Measurements from ENCODE around the gene LRRC28.

The LRRC28 gene

GRCh38 chr15:99413955-99414754 lies 162.9 kb downstream of the LRRC28 start:
- in situ Hi-C loops (cut with HindIII; ENCODE audit: low sequenced_read_pairs) = no loop called here

GRCh38 chr15:99414755-99415731 lies 163.8 kb downstream of the LRRC28 start:
- in situ Hi-C loops (cut with HindIII; ENCODE audit: low sequenced_read_pairs) = no loop called here

- in situ Hi-C loops (cut with HindIII; ENCODE audit: low sequenced_read_pairs) = no loop called here
Observed at GRCh38 chr15:99416191-99417188, 165.2 kb downstream of the LRRC28 start.

GRCh38 chr15:99421172-99421656 lies 169.9 kb downstream of the LRRC28 start:
- in situ Hi-C loops (cut with HindIII; ENCODE audit: low sequenced_read_pairs) = no loop called here

- in situ Hi-C loops (cut with HindIII; ENCODE audit: low sequenced_read_pairs) = no loop called here
Observed at GRCh38 chr15:99421758-99422157, 170.5 kb downstream of the LRRC28 start.

- in situ Hi-C loops (cut with HindIII; ENCODE audit: low sequenced_read_pairs) = no loop called here
Observed at GRCh38 chr15:99423186-99424130, 172.2 kb downstream of the LRRC28 start.

- in situ Hi-C loops (cut with HindIII; ENCODE audit: low sequenced_read_pairs) = no loop called here
Observed at GRCh38 chr15:99424131-99424571, 172.9 kb downstream of the LRRC28 start.

GRCh38 chr15:99424978-99425656 lies 173.8 kb downstream of the LRRC28 start:
- in situ Hi-C loops (cut with HindIII; ENCODE audit: low sequenced_read_pairs) = no loop called here

GRCh38 chr15:99425657-99426301 lies 174.5 kb downstream of the LRRC28 start:
- in situ Hi-C loops (cut with HindIII; ENCODE audit: low sequenced_read_pairs) = no loop called here

- in situ Hi-C loops (cut with HindIII; ENCODE audit: low sequenced_read_pairs) = no loop called here
Observed at GRCh38 chr15:99426431-99427105, 175.3 kb downstream of the LRRC28 start.

- in situ Hi-C loops (cut with HindIII; ENCODE audit: low sequenced_read_pairs) = no loop called here
Observed at GRCh38 chr15:99427210-99427609, 175.9 kb downstream of the LRRC28 start.

- in situ Hi-C loops (cut with HindIII; ENCODE audit: low sequenced_read_pairs) = no loop called here
Observed at GRCh38 chr15:99427668-99428361, 176.5 kb downstream of the LRRC28 start.

GRCh38 chr15:99429681-99430081 lies 178.4 kb downstream of the LRRC28 start:
- in situ Hi-C loops (cut with HindIII; ENCODE audit: low sequenced_read_pairs) = no loop called here

GRCh38 chr15:99430881-99431401 lies 179.7 kb downstream of the LRRC28 start:
- in situ Hi-C loops (cut with HindIII; ENCODE audit: low sequenced_read_pairs) = no loop called here

GRCh38 chr15:99431661-99432091 lies 180.4 kb downstream of the LRRC28 start:
- in situ Hi-C loops (cut with HindIII; ENCODE audit: low sequenced_read_pairs) = no loop called here

- in situ Hi-C loops (cut with HindIII; ENCODE audit: low sequenced_read_pairs) = no loop called here
Observed at GRCh38 chr15:99432271-99433025, 181.2 kb downstream of the LRRC28 start.
